Skeletal muscle cell (primary cell): ENCODE results near the gene FBXO17.

Experiments
- DNase-seq: peaks from one replicate; pipeline ENCODE4 v3.0.0-alpha.2; 2010; ENCODE audit warnings: low read depth
- H3K4me3 ChIP-seq: 2 replicates; pipeline ENCODE4 v1.5.1; 2011; ENCODE audit warnings: low read depth, mild to moderate bottlenecking, control low read depth, low read length, moderate library complexity

Gene FBXO17

GRCh38 chr19:38900202-38900629 is 75.3 kb downstream of the FBXO17 start:
- peak overlapping the region; percentile 92 for H3K4me3 ChIP-seq
- DNase-seq: no peak

- peak within 1 kb of the TSS; percentile 92 for H3K4me3 ChIP-seq
- DNase-seq: peak; percentile 98
These were observed 75.9 kb downstream of the FBXO17 start, which contains the start of the genes NFKBIB and SIRT2 for GRCh38 chr19:38899447-38900201. TSS of gene NFKBIB (plus strand) at chr19:38899969. CDS start at chr19:38900033, 64 bp downstream. TSS of gene SIRT2 (minus strand) at chr19:38899618. CDS start at chr19:38899521, 97 bp downstream.

GRCh38 chr19:38898788-38899446 is 76.6 kb downstream of the FBXO17 start:
- no peak for DNase-seq
- peak overlapping the region; percentile 92 for H3K4me3 ChIP-seq

- no peak for DNase-seq
- H3K4me3 ChIP-seq: no peak overlapping the region
These were observed 80.6 kb downstream of the FBXO17 start for GRCh38 chr19:38894968-38895367.

- DNase-seq: no peak
- no peak overlapping the region for H3K4me3 ChIP-seq
These were observed 82.2 kb downstream of the FBXO17 start for GRCh38 chr19:38893341-38893771.

GRCh38 chr19:38892841-38893240 is 82.7 kb downstream of the FBXO17 start:
- DNase-seq: no peak
- no peak overlapping the region for H3K4me3 ChIP-seq

- DNase-seq: peak; percentile 41
- H3K4me3 ChIP-seq: no peak overlapping the region
These were observed 83.8 kb downstream of the FBXO17 start for GRCh38 chr19:38891771-38892170.
